Bronchial epithelial cell (primary cell): Measurements from ENCODE around the gene HERC2. TPM values are rescaled to one million over a fixed set of nuclear protein-coding genes. Genes with fewer than 3 reads are reported as not detected.

Source experiments
- DNase-seq: peaks from one replicate; pipeline ENCODE4 v3.0.0-alpha.2; 2010; ENCODE audit warnings: low read depth
- FAIRE-seq: peaks from 2 replicates; lab custom pipeline; 2011; peaks lifted over from hg19 to GRCh38; lab: Jason Lieb, UNC
- H3K27me3 ChIP-seq: 2 replicates; pipeline ENCODE4 v1.5.1; 2011; ENCODE audit warnings: low read length; ENCODE audit not compliant: control insufficient read depth, insufficient read depth
- H3K36me3 ChIP-seq: 2 replicates; pipeline ENCODE4 v1.5.1; 2011; ENCODE audit warnings: low read length; ENCODE audit not compliant: control insufficient read depth, insufficient read depth
- H3K4me3 ChIP-seq: 2 replicates; pipeline ENCODE4 v1.5.1; 2011; ENCODE audit warnings: mild to moderate bottlenecking, low read depth, low read length, control low read depth
- CTCF ChIP-seq: IDR thresholded peaks from 2 replicates; pipeline ENCODE4 v1.5.1; 2011; ENCODE audit warnings: mild to moderate bottlenecking, moderate library complexity, low read length, control low read depth, inconsistent platforms; ENCODE audit not compliant: insufficient read depth, severe bottlenecking
- total RNA-seq: library from RNA; depleted of rRNA; stranded (reverse); fragments of >200 nt; gene quantifications from 2 replicates; pipeline ENCODE4 v1.2.1, GENCODE V29; 2014

The HERC2 gene
- total RNA-seq, 1 donor from 2014 or later = 22.6 TPM

- no peak for FAIRE-seq
- Histone ChIP-seq H3K4me3 (no peak within 1 kb of the TSS), H3K27me3 (peaks cover 20% of the 10 kb centered on the region)
These were observed 223.0 kb downstream of the HERC2 start, which contains the start of gene OCA2 for GRCh38 chr15:28098766-28099554. OCA2 (minus strand) TSS chr15:28099315; CDS start chr15:28081874, 17,441 bp downstream.

GRCh38 chr15:28098360-28098765 is 223.6 kb downstream of the HERC2 start:
- no peak overlapping the region for H3K4me3 ChIP-seq
- FAIRE-seq (no peak), DNase-seq (no peak)
- TF ChIP-seq CTCF = no peak
- peaks cover 20% of the 10 kb centered on the region for H3K27me3 ChIP-seq
- no peaks in the 10 kb centered on the region for H3K36me3 ChIP-seq

More at GRCh38 chr15:28098766-28099554, 223.0 kb downstream of the HERC2 start, which contains the start of gene OCA2:
- TF ChIP-seq CTCF = peak; percentile 6
- DNase-seq = no peak
- no peaks in the 10 kb centered on the region for H3K36me3 ChIP-seq

- FAIRE-seq = no peak
- TF ChIP-seq CTCF = no peak
- peaks cover 20% of the 10 kb centered on the region for H3K27me3 ChIP-seq
These were observed 224.2 kb downstream of the HERC2 start for GRCh38 chr15:28097656-28098359.

GRCh38 chr15:28096670-28097431 is 225.1 kb downstream of the HERC2 start:
- no peaks in the 10 kb centered on the region for H3K36me3 ChIP-seq
- peak overlapping the region; percentile 1 for H3K4me3 ChIP-seq
- DNase-seq (no peak), FAIRE-seq (no peak)
- no peak for TF ChIP-seq CTCF
- H3K27me3 ChIP-seq = peaks cover 20% of the 10 kb centered on the region

More at GRCh38 chr15:28097656-28098359, 224.2 kb downstream of the HERC2 start:
- DNase-seq = no peak
- Histone ChIP-seq H3K36me3 (no peaks in the 10 kb centered on the region), H3K4me3 (no peak overlapping the region)

GRCh38 chr15:28096411-28096669 is 225.6 kb downstream of the HERC2 start:
- Histone ChIP-seq H3K4me3 (peak overlapping the region; percentile 1), H3K36me3 (no peaks in the 10 kb centered on the region), H3K27me3 (peaks cover 20% of the 10 kb centered on the region)
- DNase-seq (no peak), FAIRE-seq (no peak)
- TF ChIP-seq CTCF = no peak
